H1 (cell line): ENCODE measurements around the gene TRAPPC12. TPM values are rescaled to one million over a fixed set of nuclear protein-coding genes. Genes with fewer than 3 reads are reported as not detected.

Source experiments
- CTCF ChIA-PET: fragments of 300-600 bp; sonication (Branson Sonifier 250); formaldehyde crosslinking; loops from one replicate; lab custom pipeline; 2021; ENCODE audit not compliant: partially characterized antibody; lab: Charles Lee
- POLR2A ChIA-PET: fragments of 300-600 bp; sonication (Branson Sonifier 250); formaldehyde crosslinking; loops from one replicate; lab custom pipeline; 2021; ENCODE audit warnings: inconsistent platforms; ENCODE audit not compliant: partially characterized antibody; lab: Charles Lee
- DNase-seq, 2 experiments: peaks; one replicate each; pipeline versions ENCODE4 v3.0.0 to v3.0.0-alpha.2; 2010 to 2022; ENCODE audit warnings: low spot score in 2 of 2, low read depth in 1 of 2, mixed read lengths in 1 of 2
- FAIRE-seq: peaks from 2 replicates; lab custom pipeline; 2011; peaks lifted over from hg19 to GRCh38; lab: Jason Lieb, UNC
- H2AFZ ChIP-seq: 2 replicates; pipeline ENCODE4 v1.8.1; 2012; ENCODE audit warnings: low read length, inconsistent platforms
- H2AK5ac ChIP-seq: 2 replicates; pipeline ENCODE4 v1.6.1; 2013; ENCODE audit warnings: low read depth, low read length
- H2BK120ac ChIP-seq: replicated peaks from 2 replicates; pipeline ENCODE3; 2013; ENCODE audit warnings: low read depth, low read length, inconsistent platforms
- H2BK12ac ChIP-seq: 2 replicates; pipeline ENCODE4 v1.6.1; 2013; ENCODE audit warnings: low read depth, low read length
- H2BK15ac ChIP-seq: 2 replicates; pipeline ENCODE4 v1.6.1; 2013; ENCODE audit warnings: low read length
- H2BK20ac ChIP-seq: 2 replicates; pipeline ENCODE4 v1.6.1; 2013; ENCODE audit warnings: low read length
- H2BK5ac ChIP-seq: 2 replicates; pipeline ENCODE4 v1.6.1; 2013; ENCODE audit warnings: low read depth, low read length
- H3K14ac ChIP-seq: 2 replicates; pipeline ENCODE4 v1.6.1; 2013; ENCODE audit warnings: inconsistent platforms; ENCODE audit not compliant: insufficient read length
- H3K18ac ChIP-seq: 2 replicates; pipeline ENCODE4 v1.6.1; 2013; ENCODE audit warnings: low read length; ENCODE audit errors: extremely low read depth
- H3K23ac ChIP-seq: 2 replicates; pipeline ENCODE4 v1.6.1; 2013; ENCODE audit warnings: inconsistent platforms; ENCODE audit not compliant: insufficient read length
- H3K23me2 ChIP-seq: 2 replicates; pipeline ENCODE4 v1.6.1; 2013; ENCODE audit warnings: low read depth, low read length
- H3K27ac ChIP-seq: 2 replicates; pipeline ENCODE4 v1.6.1; 2011; ENCODE audit warnings: low read depth, low read length, inconsistent platforms
- H3K27me3 ChIP-seq, 4 experiments: replicated peaks in 1 of 4; 1 replicate in 1 of 4; 2 replicates in 3 of 4; pipeline versions ENCODE4 v1.6.1 to v1.8.1; 2011 to 2013; ENCODE audit warnings: low read length in 3 of 4, mild to moderate bottlenecking in 3 of 4, inconsistent platforms in 2 of 4, mixed read lengths in 2 of 4, moderate library complexity in 1 of 4; ENCODE audit not compliant: control insufficient read depth in 3 of 4, insufficient read depth in 3 of 4; ENCODE audit errors: extremely low read depth in 1 of 4
- H3K36me3 ChIP-seq, 4 experiments: 2 replicates each; pipeline versions ENCODE4 v1.6.1 to v1.8.1; 2011 to 2013; ENCODE audit warnings: mild to moderate bottlenecking in 4 of 4, low read length in 3 of 4, moderate library complexity in 2 of 4, control low read depth in 1 of 4, inconsistent platforms in 1 of 4; ENCODE audit not compliant: insufficient read depth in 4 of 4, control insufficient read depth in 2 of 4
- H3K4ac ChIP-seq: replicated peaks from 2 replicates; pipeline ENCODE3; 2013; ENCODE audit warnings: low read length, low read depth, mixed read lengths, inconsistent platforms; ENCODE audit not compliant: insufficient read length
- H3K4me1 ChIP-seq, 4 experiments: replicated peaks in 1 of 4; 1 replicate in 1 of 4; 2 replicates in 3 of 4; pipeline versions ENCODE4 v1.6.1 to v1.8.1; 2011 to 2013; ENCODE audit warnings: low read length in 3 of 4, inconsistent platforms in 2 of 4, mixed read lengths in 1 of 4; ENCODE audit not compliant: insufficient read depth in 4 of 4, control insufficient read depth in 3 of 4
- H3K4me2 ChIP-seq, 2 experiments: 2 replicates each; pipeline versions ENCODE4 v1.6.1 to v1.8.1; 2011 to 2013; ENCODE audit warnings: low read depth in 2 of 2, low read length in 2 of 2, control low read depth in 1 of 2, inconsistent platforms in 1 of 2, mild to moderate bottlenecking in 1 of 2; ENCODE audit not compliant: insufficient read depth in 1 of 2
- H3K4me3 ChIP-seq, 4 experiments: fragments of 200-600, 300-600 bp in 1 of 4; sonication (generic), shearing (Covaris generic), sonication (Bioruptor Twin) in 1 of 4; 2 replicates each; pipeline versions ENCODE4 v1.5.1 to v1.8.1; 2011 to 2016; ENCODE audit warnings: low read length in 4 of 4, low read depth in 3 of 4, control low read depth in 2 of 4, inconsistent platforms in 2 of 4, mild to moderate bottlenecking in 2 of 4, mixed read lengths in 1 of 4, moderate library complexity in 1 of 4; ENCODE audit not compliant: insufficient read depth in 2 of 4; ENCODE audit errors: extremely low read depth in 1 of 4
- H3K56ac ChIP-seq: replicated peaks from 2 replicates; pipeline ENCODE3; 2013; ENCODE audit warnings: low read depth, mild to moderate bottlenecking, mixed read lengths, low read length, inconsistent platforms; ENCODE audit not compliant: insufficient read length
- H3K79me1 ChIP-seq: 2 replicates; pipeline ENCODE4 v1.6.1; 2013; ENCODE audit warnings: low read depth, low read length, control low read depth
- H3K79me2 ChIP-seq, 2 experiments: 2 replicates each; pipeline versions ENCODE4 v1.6.1 to v1.8.1; 2012 to 2013; ENCODE audit warnings: low read length in 2 of 2, mild to moderate bottlenecking in 2 of 2, inconsistent platforms in 1 of 2; ENCODE audit not compliant: insufficient read depth in 2 of 2, control insufficient read depth in 1 of 2
- H3K9ac ChIP-seq, 4 experiments: replicated peaks in 1 of 4; 1 replicate in 1 of 4; 2 replicates in 3 of 4; pipeline versions ENCODE4 v1.6.1 to v1.8.1; 2011 to 2013; ENCODE audit warnings: low read depth in 3 of 4, low read length in 3 of 4, control low read depth in 2 of 4, mild to moderate bottlenecking in 2 of 4, moderate library complexity in 2 of 4, inconsistent platforms in 1 of 4; ENCODE audit errors: extremely low read depth in 1 of 4
- H3K9me3 ChIP-seq, 2 experiments: 2 replicates each; pipeline versions ENCODE4 v1.6.1 to v1.8.1; 2012 to 2013; ENCODE audit warnings: mild to moderate bottlenecking in 2 of 2, moderate library complexity in 2 of 2, control low read depth in 1 of 2, inconsistent platforms in 1 of 2, low read depth in 1 of 2, low read length in 1 of 2, mixed read lengths in 1 of 2; ENCODE audit not compliant: insufficient read depth in 2 of 2
- H4K20me1 ChIP-seq, 2 experiments: replicated peaks in 1 of 2; 2 replicates each; pipeline versions ENCODE3 to v1.8.1; 2011 to 2013; ENCODE audit warnings: inconsistent platforms in 2 of 2, low read length in 2 of 2, mild to moderate bottlenecking in 1 of 2; ENCODE audit not compliant: insufficient read depth in 2 of 2, control insufficient read depth in 1 of 2
- H4K5ac ChIP-seq: 2 replicates; pipeline ENCODE4 v1.6.1; 2013; ENCODE audit warnings: low read length, low read depth, mixed read lengths, inconsistent platforms; ENCODE audit not compliant: insufficient read length
- H4K8ac ChIP-seq: 2 replicates; pipeline ENCODE4 v1.8.0; 2013; ENCODE audit warnings: mild to moderate bottlenecking, moderate library complexity, low read length, inconsistent platforms; ENCODE audit not compliant: insufficient read depth; ENCODE audit errors: extremely low read depth
- H4K91ac ChIP-seq: replicated peaks from 2 replicates; pipeline ENCODE3; 2013; ENCODE audit warnings: low read length, mixed read lengths, inconsistent platforms; ENCODE audit not compliant: insufficient read length
- BACH1 ChIP-seq: IDR thresholded peaks from 2 replicates; pipeline ENCODE4 v1.6.1; 2012; ENCODE audit warnings: low read length, improper control_type of control experiment
- CBX8 ChIP-seq: fragments of 300-800, 300-1000 bp; sonication (generic); IDR thresholded peaks from 2 replicates; pipeline ENCODE4 v1.7.1; 2016; ENCODE audit warnings: low read depth, low read length, borderline replicate concordance
- EP300 ChIP-seq, 2 experiments: IDR thresholded peaks; 1 replicate in 1 of 2; 2 replicates in 1 of 2; pipeline ENCODE4 v1.6.1; 2011 to 2012; ENCODE audit warnings: low read depth in 2 of 2, low read length in 2 of 2, mild to moderate bottlenecking in 2 of 2, borderline replicate concordance in 1 of 2, inconsistent platforms in 1 of 2, moderate library complexity in 1 of 2
- GABPA ChIP-seq: IDR thresholded peaks from 2 replicates; pipeline ENCODE4 v1.6.1; 2011; ENCODE audit warnings: mild to moderate bottlenecking, low read length, moderate library complexity, borderline replicate concordance; ENCODE audit not compliant: insufficient read depth
- POLR2A ChIP-seq, 2 experiments: IDR thresholded peaks; 1 replicate in 1 of 2; 2 replicates in 1 of 2; pipeline ENCODE4 v1.6.1; 2011; ENCODE audit warnings: low read depth in 2 of 2, low read length in 2 of 2, mild to moderate bottlenecking in 2 of 2; ENCODE audit errors: control extremely low read depth in 1 of 2
- POLR2AphosphoS5 ChIP-seq: IDR thresholded peaks from 2 replicates; pipeline ENCODE4 v1.6.1; 2011; ENCODE audit warnings: low read depth, low read length
- RBBP5 ChIP-seq: IDR thresholded peaks from 2 replicates; pipeline ENCODE4 v1.7.1; 2012; ENCODE audit warnings: low read depth, mild to moderate bottlenecking, inconsistent platforms, low read length, moderate library complexity, borderline replicate concordance
- RFX5 ChIP-seq: IDR thresholded peaks from 2 replicates; pipeline ENCODE4 v1.6.1; 2011; ENCODE audit warnings: low read depth, low read length, improper control_type of control experiment, borderline replicate concordance
- SP2 ChIP-seq: IDR thresholded peaks from 2 replicates; pipeline ENCODE4 v1.6.1; 2012; ENCODE audit warnings: mild to moderate bottlenecking, low read length, inconsistent platforms
- YY1 ChIP-seq: IDR thresholded peaks from 2 replicates; pipeline ENCODE4 v1.6.1; 2011; ENCODE audit warnings: low read depth, mild to moderate bottlenecking, low read length
- ZNF274 ChIP-seq: IDR thresholded peaks from 2 replicates; pipeline ENCODE4 v1.7.0; 2012; ENCODE audit warnings: low read length, borderline replicate concordance; ENCODE audit errors: extremely low read depth
- WGBS, 2 experiments: shearing (Covaris generic) in 1 of 2; methylation state at CpG; one replicate each; pipeline versions ENCODE4 v1.1.6 to v1.1.7; 2013 to 2015; ENCODE audit warnings: low lambda C conversion rate in 2 of 2, mixed read lengths in 2 of 2, inconsistent platforms in 1 of 2, low coverage in 1 of 2, missing lambda C conversion rate in 1 of 2; ENCODE audit not compliant: insufficient replicate concordance in 2 of 2, insufficient coverage in 1 of 2, insufficient read length in 1 of 2; ENCODE audit errors: extremely low coverage in 1 of 2, missing lambda C conversion rate in 1 of 2; 5-methylcytosine and 5-hydroxymethylcytosine counted together
- polyA plus RNA-seq, 7 experiments: library from polyadenylated mRNA; depleted of rRNA in 3 of 7; stranded (reverse) in 5 of 7; unstranded in 2 of 7; fragments of >200 nt in 5 of 7; fragments of 200-250 nt in 2 of 7; gene quantifications; 1 replicate in 5 of 7; 2 replicates in 1 of 7; 4 replicates in 1 of 7; pipeline versions ENCODE4 v1.2.1 to v1.2.3, GENCODE V29; 2011 to 2013; ENCODE audit warnings: missing spikeins in 2 of 7, mixed read lengths in 2 of 7
- total RNA-seq: library from RNA; stranded (reverse); fragmentation: NEBNext Ultra II Directional; extraction: Animal tissue kit (Norgen Biotek cat#: 25700); gene quantifications from 2 replicates; pipeline ENCODE4 v1.2.1, GENCODE V29; 2021

Gene TRAPPC12
- total and polyA plus RNA-seq, 2 of the 8 experiments (the other 6 are each of a cell fraction or from before 2014, with no cell fraction given) = 35.0 to 67.3 TPM

DNA sequence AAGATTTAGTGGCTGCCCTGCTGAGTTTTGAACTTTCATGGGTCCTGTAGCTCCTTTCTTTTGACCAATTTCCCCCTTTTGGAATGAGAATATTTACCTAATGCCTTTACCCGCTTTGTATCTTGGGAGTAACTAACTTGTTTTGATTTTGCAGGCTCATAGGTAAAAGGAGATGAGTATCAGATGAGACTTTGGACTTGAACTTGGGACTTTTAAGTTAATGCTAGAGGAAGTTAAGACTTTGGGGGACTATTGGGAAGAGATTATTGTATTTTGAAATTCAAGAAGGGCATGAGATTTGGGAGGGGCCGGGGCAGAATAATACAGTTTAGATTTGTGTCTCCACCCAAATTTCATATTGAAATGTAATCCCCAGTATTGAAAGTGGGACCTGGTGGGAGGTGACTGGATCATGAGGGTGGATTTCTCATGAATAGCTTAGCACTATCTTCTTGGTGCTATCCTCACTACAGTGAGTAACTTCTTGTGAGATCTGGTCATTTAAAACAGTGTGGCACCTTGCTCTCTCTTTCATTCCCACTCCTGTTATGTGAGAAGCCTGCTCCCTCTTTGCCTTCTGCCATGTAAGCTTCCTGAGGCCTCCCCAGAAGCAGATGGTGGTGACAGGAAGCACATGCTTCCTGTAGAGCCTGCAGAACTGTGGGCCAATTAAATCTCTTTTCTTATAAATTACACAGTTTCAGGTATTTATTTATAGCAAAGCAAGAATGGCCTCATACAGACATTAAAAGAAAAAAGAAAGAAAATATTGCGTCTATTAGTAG is 133.7 kb downstream of the TRAPPC12 start:
- Histone ChIP-seq H3K56ac (no peak overlapping the region), H3K14ac (no peak overlapping the region), H3K18ac (no peak overlapping the region), H3K4ac (no peak overlapping the region), H2BK5ac (no peak overlapping the region), H2BK20ac (no peak overlapping the region), H3K9me3 (no peaks in the 10 kb centered on the region), H3K27me3 (no peaks in the 10 kb centered on the region), H2BK15ac (no peak overlapping the region), H3K9ac (no peak overlapping the region), H2BK120ac (no peak overlapping the region), H4K8ac (no peak overlapping the region), H3K27ac (no peak overlapping the region), H3K4me3 (no peak overlapping the region), H4K91ac (no peak overlapping the region), H2AK5ac (no peak overlapping the region), H3K36me3 (peaks cover 2 to 9% (median 3%) of the 10 kb centered on the region in 4 experiments; a peak in 6 of 8 replicates), H4K20me1 (no peaks in the 10 kb centered on the region), H3K79me1 (no peaks in the 10 kb centered on the region; the same call in 1 of the 2 replicates), H3K23ac (no peak overlapping the region), H4K5ac (no peak overlapping the region), H2BK12ac (no peak overlapping the region), H3K79me2 (peaks cover 0 to 11% of the 10 kb centered on the region in 2 experiments; a peak in 1 of 4 replicates), H3K4me2 (no peak overlapping the region), H3K23me2 (peaks cover 2% of the 10 kb centered on the region), H2AFZ (no peak overlapping the region), H3K4me1 (peaks cover 0 to 3% (median 0%) of the 10 kb centered on the region in 4 experiments; a peak in 1 of 7 replicates)
- FAIRE-seq (no peak), DNase-seq (no peak)
- ChIA-PET POLR2A (interaction anchor here (1.1 to 1.5 kb wide), 4 partner anchors 8 to 15 kb away, joined by 3 read pairs; no protein-coding TSS in a partner anchor), CTCF (interaction anchor here (1.3 kb wide), 1 partner anchor 15 kb away, joined by 4 read pairs; no protein-coding TSS in a partner anchor)
- TF ChIP-seq CBX8 (no peak), RBBP5 (no peak), ZNF274 (no peak), BACH1 (no peak), RFX5 (no peak), EP300 (IDR thresholded peaks at IDR 0.05; ENCODE audit: borderline replicate concordance in 1 of 2, low read depth in 2 of 2, low read length in 2 of 2) (no peak), POLR2A (IDR thresholded peaks at IDR 0.05; ENCODE audit: control extremely low read depth in 1 of 2, low read depth in 2 of 2, low read length in 2 of 2) (no peak), POLR2AphosphoS5 (no peak), YY1 (no peak), SP2 (no peak), GABPA (no peak)
- WGBS, 2 experiments = 90% methylated on average over 3 of the region's 3 CpGs; no CpG with 5 or more reads in 1 of the 2 experiments
